Right atrium auricular region (tissue), 2 donors: Measurements from ENCODE around the gene RAB3D. TPM values are rescaled to one million over a fixed set of nuclear protein-coding genes. Genes with fewer than 3 reads are reported as not detected.

Experiments used
- DNase-seq: peaks from one replicate; pipeline ENCODE4 v3.0.0-alpha.2; 2019; ENCODE audit warnings: low spot score
- H3K27ac ChIP-seq, 2 donors: fragments of 200-600 bp; sonication (generic); 1 replicate in 1 of 2; 2 replicates in 1 of 2; pipeline ENCODE4 v1.5.1; 2016 to 2019
- H3K27me3 ChIP-seq, 2 donors: fragments of 200-600 bp; sonication (generic); one replicate each; pipeline versions ENCODE4 v1.5.1 to v1.6.0; 2017 to 2019
- H3K36me3 ChIP-seq: fragments of 200-600 bp; sonication (generic); one replicate; pipeline ENCODE4 v1.5.1; 2016
- H3K4me1 ChIP-seq, 2 donors: fragments of 200-600 bp; sonication (generic); one replicate each; pipeline versions ENCODE4 v1.5.1 to v1.6.0; 2017 to 2019
- H3K4me3 ChIP-seq, 2 donors: fragments of 200-600 bp; sonication (generic); 1 replicate in 1 of 2; 2 replicates in 1 of 2; pipeline ENCODE4 v1.5.1; 2017 to 2019; ENCODE audit warnings: mild to moderate bottlenecking in 1 of 2, moderate library complexity in 1 of 2
- H3K9me3 ChIP-seq, 2 donors: fragments of 200-600 bp; sonication (generic); one replicate each; pipeline ENCODE4 v1.5.1; 2019
- total RNA-seq, 2 donors: library from RNA; depleted of rRNA; stranded (reverse); fragments of >200 nt; gene quantifications; one replicate each; pipeline ENCODE4 v1.1.0, GENCODE V29; 2016
- TF ChIP-seq, protein P1 (sequence below), 2 donors: fragments of 200-600 bp; sonication (generic); IDR thresholded peaks; one replicate each; pipeline ENCODE4 v1.5.1; 2019; ENCODE audit warnings: antibody characterized with exemption in 2 of 2

Gene RAB3D
- total RNA-seq, 2 donors from 2014 or later, result 6.5 to 11.1 TPM

- H3K27ac ChIP-seq, result peak overlapping the region; percentile 30 to 48
- H3K4me3 ChIP-seq, result no peak overlapping the region
- H3K36me3 ChIP-seq, result no peaks in the 10 kb centered on the region
- no peak for DNase-seq
- no peaks in the 10 kb centered on the region for H3K9me3 ChIP-seq
- H3K27me3 ChIP-seq, result no peaks in the 10 kb centered on the region
- TF ChIP-seq, protein P1, sequence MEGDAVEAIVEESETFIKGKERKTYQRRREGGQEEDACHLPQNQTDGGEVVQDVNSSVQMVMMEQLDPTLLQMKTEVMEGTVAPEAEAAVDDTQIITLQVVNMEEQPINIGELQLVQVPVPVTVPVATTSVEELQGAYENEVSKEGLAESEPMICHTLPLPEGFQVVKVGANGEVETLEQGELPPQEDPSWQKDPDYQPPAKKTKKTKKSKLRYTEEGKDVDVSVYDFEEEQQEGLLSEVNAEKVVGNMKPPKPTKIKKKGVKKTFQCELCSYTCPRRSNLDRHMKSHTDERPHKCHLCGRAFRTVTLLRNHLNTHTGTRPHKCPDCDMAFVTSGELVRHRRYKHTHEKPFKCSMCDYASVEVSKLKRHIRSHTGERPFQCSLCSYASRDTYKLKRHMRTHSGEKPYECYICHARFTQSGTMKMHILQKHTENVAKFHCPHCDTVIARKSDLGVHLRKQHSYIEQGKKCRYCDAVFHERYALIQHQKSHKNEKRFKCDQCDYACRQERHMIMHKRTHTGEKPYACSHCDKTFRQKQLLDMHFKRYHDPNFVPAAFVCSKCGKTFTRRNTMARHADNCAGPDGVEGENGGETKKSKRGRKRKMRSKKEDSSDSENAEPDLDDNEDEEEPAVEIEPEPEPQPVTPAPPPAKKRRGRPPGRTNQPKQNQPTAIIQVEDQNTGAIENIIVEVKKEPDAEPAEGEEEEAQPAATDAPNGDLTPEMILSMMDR (IDR thresholded peaks at IDR 0.05), result no peak
- H3K4me1 ChIP-seq, result peaks cover 0 to 49% of the 10 kb centered on the region in 2 donors
These were observed 37.8 kb upstream of the RAB3D start for GRCh38 chr19:11377237-11377636.

DNA sequence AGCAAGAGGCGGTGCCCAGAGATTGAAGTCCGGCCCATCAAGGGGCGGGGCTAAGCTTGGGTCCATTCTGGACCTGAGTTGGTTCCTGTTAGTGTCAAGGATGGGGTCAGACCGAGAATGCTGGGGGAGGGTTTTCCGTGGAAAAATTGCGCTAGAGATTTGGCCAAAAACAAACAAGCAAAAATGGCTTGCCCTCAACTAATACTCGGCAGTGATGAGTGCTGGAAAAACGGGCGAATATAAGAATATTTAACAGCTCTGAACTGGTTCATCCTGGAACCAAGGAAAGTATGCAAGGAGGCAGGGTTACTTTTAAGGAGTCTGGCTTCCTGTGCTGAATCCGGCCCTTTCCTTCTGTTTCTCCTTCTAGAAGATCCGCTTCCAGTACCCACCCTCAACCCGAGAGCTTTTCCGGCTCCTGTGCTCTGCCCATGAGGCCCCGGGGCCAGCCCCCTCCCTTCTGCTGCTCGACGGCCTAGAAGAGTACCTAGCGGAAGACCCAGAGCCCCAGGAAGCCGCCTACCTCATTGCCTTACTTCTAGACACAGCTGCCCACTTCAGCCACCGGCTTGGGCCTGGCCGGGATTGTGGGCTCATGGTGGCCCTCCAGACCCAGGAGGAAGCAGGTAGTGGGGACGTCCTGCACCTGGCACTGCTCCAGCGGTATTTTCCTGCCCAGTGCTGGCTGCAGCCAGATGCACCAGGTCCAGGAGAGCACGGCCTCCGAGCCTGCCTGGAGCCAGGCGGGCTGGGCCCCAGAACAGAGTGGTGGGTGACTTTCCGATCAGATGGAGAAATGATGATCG, 35.9 kb upstream of the RAB3D start:
- TF ChIP-seq, protein P1 (IDR thresholded peaks at IDR 0.05), result no peak
- no peaks in the 10 kb centered on the region for H3K9me3 ChIP-seq
- H3K4me1 ChIP-seq, result peaks cover 0 to 40% of the 10 kb centered on the region in 2 donors
- peak overlapping the region; percentile 74 to 98 for H3K27ac ChIP-seq
- peak overlapping the region; percentile 33 to 67 for H3K4me3 ChIP-seq
- H3K27me3 ChIP-seq, result no peaks in the 10 kb centered on the region
- H3K36me3 ChIP-seq, result no peaks in the 10 kb centered on the region
- peak; percentile 67 for DNase-seq

DNA sequence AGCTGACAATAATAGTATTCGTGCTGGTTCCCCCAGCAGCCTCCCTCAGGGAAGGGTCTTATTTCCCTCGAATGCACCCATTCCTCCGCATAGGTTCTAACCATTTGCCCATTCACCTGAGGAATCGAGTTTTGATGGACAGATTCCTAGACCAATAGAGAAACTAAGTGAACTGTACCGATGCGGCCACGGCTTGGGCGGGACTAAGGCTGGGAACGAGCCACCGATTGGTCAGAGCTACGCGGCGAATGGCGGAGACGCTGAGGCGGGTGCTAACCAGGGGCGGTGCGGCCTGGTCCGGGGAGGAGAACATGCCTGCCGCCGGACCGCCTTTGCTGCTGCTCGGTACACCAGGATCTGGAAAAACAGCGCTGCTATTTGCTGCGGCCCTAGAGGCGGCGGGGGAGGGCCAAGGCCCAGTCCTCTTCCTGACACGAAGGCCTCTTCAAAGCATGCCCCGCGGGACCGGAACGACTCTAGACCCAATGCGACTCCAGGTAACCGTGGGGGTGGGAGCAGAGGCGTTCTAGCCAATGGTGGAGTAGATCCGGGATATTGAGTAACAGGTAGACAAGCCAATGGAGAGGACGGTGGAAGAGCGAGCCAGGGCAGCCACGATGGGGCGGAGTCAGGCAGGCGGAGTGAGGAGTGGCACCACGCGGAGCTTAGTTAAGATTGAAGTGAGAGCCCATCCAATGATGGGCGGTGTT, 35.1 kb upstream of the RAB3D start, which contains the start of gene SWSAP1:
SWSAP1 (plus strand) TSS at position 234 of the 710 bp plus-strand sequence; CDS start at position 249, 15 bp downstream.
- TF ChIP-seq, protein P1 (IDR thresholded peaks at IDR 0.05), result no peak
- H3K9me3 ChIP-seq, result no peaks in the 10 kb centered on the region
- peaks cover 0 to 40% of the 10 kb centered on the region in 2 donors for H3K4me1 ChIP-seq
- H3K4me3 ChIP-seq, result peak within 1 kb of the TSS; percentile 67 to 71
- H3K36me3 ChIP-seq, result no peaks in the 10 kb centered on the region
- H3K27ac ChIP-seq, result peak within 1 kb of the TSS; percentile 94 to 98
- no peaks in the 10 kb centered on the region for H3K27me3 ChIP-seq
- peak; percentile 99 for DNase-seq

- TF ChIP-seq, protein P1 (IDR thresholded peaks at IDR 0.05), result no peak
These were observed 34.5 kb upstream of the RAB3D start for GRCh38 chr19:11373885-11374432.

GRCh38 chr19:11373166-11373884, 33.9 kb upstream of the RAB3D start:
- Histone ChIP-seq H3K27ac (no peak overlapping the region), H3K27me3 (no peaks in the 10 kb centered on the region), H3K4me3 (no peak overlapping the region), H3K36me3 (no peaks in the 10 kb centered on the region), H3K4me1 (peaks cover 0 to 35% of the 10 kb centered on the region in 2 donors), H3K9me3 (no peaks in the 10 kb centered on the region)
- no peak for DNase-seq
- TF ChIP-seq, protein P1 (IDR thresholded peaks at IDR 0.05), result no peak

More at GRCh38 chr19:11373885-11374432, 34.5 kb upstream of the RAB3D start:
- peak overlapping the region; percentile 94 to 98 for H3K27ac ChIP-seq
- peaks cover 0 to 40% of the 10 kb centered on the region in 2 donors for H3K4me1 ChIP-seq
- H3K4me3 ChIP-seq, result peak overlapping the region; percentile 67 to 71
- no peaks in the 10 kb centered on the region for H3K27me3 ChIP-seq
- H3K9me3 ChIP-seq, result no peaks in the 10 kb centered on the region
- no peak for DNase-seq
- H3K36me3 ChIP-seq, result no peaks in the 10 kb centered on the region
